Ovary (tissue), 10 donors: ENCODE measurements around the gene DPP9. TPM values are rescaled to one million over a fixed set of nuclear protein-coding genes. Genes with fewer than 3 reads are reported as not detected.

Experiments
- DNase-seq, 5 donors: peaks; one replicate each; pipeline ENCODE4 v3.0.0-alpha.2; 2019 to 2020
- H3K27ac ChIP-seq, 2 donors: fragments of 200-600 bp; one replicate each; pipeline versions ENCODE4 v1.5.1 to v1.8.0; 2019 to 2022
- H3K27me3 ChIP-seq: fragments of 200-600 bp; one replicate; pipeline ENCODE4 v1.8.0; 2022
- H3K36me3 ChIP-seq: fragments of 200-600 bp; sonication (generic); one replicate; pipeline ENCODE4 v1.5.1; 2019
- H3K4me1 ChIP-seq: one replicate; pipeline ENCODE4 v1.8.1; 2013; ENCODE audit warnings: mild to moderate bottlenecking, moderate library complexity; ENCODE audit not compliant: insufficient read depth
- H3K4me3 ChIP-seq: fragments of 200-600 bp; sonication (generic); one replicate; pipeline ENCODE4 v1.5.1; 2017
- H3K9me3 ChIP-seq, 2 donors: fragments of 200-600 bp in 1 of 2; sonication (generic) in 1 of 2; one replicate each; pipeline versions ENCODE4 v1.5.1 to v1.8.1; 2013 to 2019; ENCODE audit warnings: mild to moderate bottlenecking in 1 of 2, moderate library complexity in 1 of 2
- EP300 ChIP-seq: sonication (generic); formaldehyde crosslinking; IDR thresholded peaks from one replicate; pipeline ENCODE4 v1.6.1; 2017; ENCODE audit warnings: antibody characterized with exemption
- POLR2A ChIP-seq: fragments of 450-650 bp; IDR thresholded peaks from one replicate; pipeline ENCODE4 v1.6.1; 2017; ENCODE audit warnings: antibody characterized with exemption, mild to moderate bottlenecking, moderate library complexity
- WGBS, 3 donors: extraction: QIAGEN DNeasy Blood & Tissue Kit in 1 of 3; methylation state at CpG; one replicate each; pipeline versions ENCODE4 v1.1.5 to v1.1.7; 2013 to 2017; 5-methylcytosine and 5-hydroxymethylcytosine counted together
- intact Hi-C, 4 donors: fragments of 100-400 bp; cut with DNase I; formaldehyde crosslinking; loops; one replicate each; pipeline versions ENCODE4 v1.11.0 to v1.15.1; 2022 to 2023
- long read RNA-seq, 3 donors: library from polyadenylated mRNA in 2 of 3; unstranded in 2 of 3; transcript quantifications; one replicate each; pipeline ENCODE4 v2.0.0 and lab custom pipeline, GENCODE V29; 2021 to 2026
- polyA plus RNA-seq, 2 donors: library from polyadenylated mRNA; stranded (reverse); fragments of 200-250 nt in 1 of 2; fragments of 350-450 nt in 1 of 2; fragmentation: Illumina TruSeq in 1 of 2; extraction: RNeasy Lipid Tissue Mini Kit (QIAGEN cat#74804) in 1 of 2; gene quantifications; one replicate each; pipeline ENCODE4 v1.2.3, GENCODE V29; 2013 to 2014
- total RNA-seq, 7 donors: library from RNA; depleted of rRNA in 2 of 7; stranded (reverse); fragments of >200 nt in 2 of 7; fragmentation: NEBNext Ultra II Directional in 3 of 7; extraction: Animal tissue kit (Norgen Biotek cat#: 25700) in 3 of 7; gene quantifications; one replicate each; pipeline versions ENCODE4 v1.1.0 to v1.2.4, GENCODE V29; 2016 to 2023
- TF ChIP-seq, protein P1 (sequence below), 3 donors: fragments of 450-650 bp in 2 of 3; fragments of 200-600 bp in 1 of 3; IDR thresholded peaks; one replicate each; pipeline versions ENCODE4 v1.5.1 to v1.8.0; 2016 to 2022; ENCODE audit warnings: antibody characterized with exemption in 3 of 3, mild to moderate bottlenecking in 1 of 3
- donor health status: DM: no; HTN: no; CAD: no; lungs with moderate emphysema.
- donor health status: DM: no; HTN: no; CAD: no.
- donor health status: Bipolar disorder and iron deficiency.
- donor health status: DM: yes; HTN: yes; CAD: no.
- donor health status: DM: no; HTN: no; CAD: no.
- donor health status: DM: yes; HTN: yes; CAD: no.

Gene DPP9
- 10 to 100 TPM; 26.9 to 69.5 (median 44.3) TPM for total RNA-seq
- polyA plus RNA-seq = 10 to 100 TPM; 14.4 to 29.3 TPM
- long read RNA-seq, donor 1, full-length matches to known transcripts = 23 of 100 reads
- long read RNA-seq, donor 1, partial matches to known transcripts = 48 of 100 reads
- long read RNA-seq, donor 1, other reads (novel, unspliced or antisense) = 29 of 100 reads
- long read RNA-seq, donor 2 = 0 reads
- long read RNA-seq, donor 3, full-length matches to known transcripts = 14 of 75 reads
- long read RNA-seq, donor 3, partial matches to known transcripts = 22 of 75 reads
- long read RNA-seq, donor 3, other reads (novel, unspliced or antisense) = 39 of 75 reads

DNA sequence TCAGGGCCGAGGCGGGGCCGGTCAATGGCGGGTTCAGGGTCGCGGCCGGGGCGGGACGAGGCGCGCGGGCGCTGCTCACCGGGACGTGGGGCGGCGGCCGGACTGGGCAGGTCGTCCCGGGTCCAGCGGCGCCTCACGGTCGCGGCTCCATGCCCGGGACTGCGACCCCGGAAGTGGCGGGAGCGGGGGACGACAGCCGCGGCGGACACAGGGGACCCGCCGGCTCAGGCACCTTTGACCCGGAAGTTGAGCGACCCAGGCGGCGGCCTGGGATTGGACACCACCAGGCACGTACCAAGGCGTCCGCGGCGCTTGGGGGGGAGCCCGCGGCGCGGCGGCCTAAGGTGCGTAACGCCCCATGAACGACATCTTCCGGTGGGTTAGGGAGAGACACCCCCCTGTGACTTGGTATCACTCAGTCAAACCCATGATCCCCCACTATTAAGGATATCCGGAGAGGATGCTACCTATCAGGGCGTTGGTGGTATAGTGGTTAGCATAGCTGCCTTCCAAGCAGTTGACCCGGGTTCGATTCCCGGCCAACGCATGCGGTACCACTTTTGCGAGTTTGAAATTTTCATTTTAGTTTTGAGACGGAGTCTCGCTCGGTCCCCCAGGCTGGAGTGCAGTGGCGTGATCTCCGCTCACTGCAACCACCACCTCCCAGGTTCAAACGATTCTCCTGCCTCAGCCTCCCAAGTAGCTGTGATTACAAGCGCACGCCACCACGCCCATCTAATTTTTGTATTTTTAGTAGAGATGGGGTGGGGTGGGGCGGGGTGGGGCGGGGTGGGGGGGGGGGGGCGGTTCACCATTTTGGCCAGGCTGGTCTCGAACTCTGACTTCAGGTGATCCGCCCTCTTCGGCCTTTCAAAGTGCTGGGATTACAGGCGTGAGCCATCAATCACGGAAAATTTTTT is at the start of gene DPP9:
TSS of gene DPP9 (minus strand) at position 248 of the 920 bp plus-strand sequence. CDS start 3,936 bp downstream, outside the sequence.
- TF ChIP-seq, protein P1, sequence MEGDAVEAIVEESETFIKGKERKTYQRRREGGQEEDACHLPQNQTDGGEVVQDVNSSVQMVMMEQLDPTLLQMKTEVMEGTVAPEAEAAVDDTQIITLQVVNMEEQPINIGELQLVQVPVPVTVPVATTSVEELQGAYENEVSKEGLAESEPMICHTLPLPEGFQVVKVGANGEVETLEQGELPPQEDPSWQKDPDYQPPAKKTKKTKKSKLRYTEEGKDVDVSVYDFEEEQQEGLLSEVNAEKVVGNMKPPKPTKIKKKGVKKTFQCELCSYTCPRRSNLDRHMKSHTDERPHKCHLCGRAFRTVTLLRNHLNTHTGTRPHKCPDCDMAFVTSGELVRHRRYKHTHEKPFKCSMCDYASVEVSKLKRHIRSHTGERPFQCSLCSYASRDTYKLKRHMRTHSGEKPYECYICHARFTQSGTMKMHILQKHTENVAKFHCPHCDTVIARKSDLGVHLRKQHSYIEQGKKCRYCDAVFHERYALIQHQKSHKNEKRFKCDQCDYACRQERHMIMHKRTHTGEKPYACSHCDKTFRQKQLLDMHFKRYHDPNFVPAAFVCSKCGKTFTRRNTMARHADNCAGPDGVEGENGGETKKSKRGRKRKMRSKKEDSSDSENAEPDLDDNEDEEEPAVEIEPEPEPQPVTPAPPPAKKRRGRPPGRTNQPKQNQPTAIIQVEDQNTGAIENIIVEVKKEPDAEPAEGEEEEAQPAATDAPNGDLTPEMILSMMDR (IDR thresholded peaks at IDR 0.05) = peak; percentile 33 to 67 (median 56)
- TF ChIP-seq POLR2A = peak; percentile 50
- TF ChIP-seq EP300 = peak; percentile 62
- no peaks in the 10 kb centered on the region for H3K9me3 ChIP-seq
- no peaks in the 10 kb centered on the region for H3K27me3 ChIP-seq
- intact Hi-C loops = no loop called here
- peak within 1 kb of the TSS; percentile 69 to 90 for H3K27ac ChIP-seq
- no peaks in the 10 kb centered on the region for H3K36me3 ChIP-seq
- DNase-seq = peak; percentile 94 to 96 (median 94)
- WGBS, 3 donors = 0 to 1% (median 0%) methylated on average over 73 to 79 of the region's 79 CpGs
- peak within 1 kb of the TSS; percentile 89 for H3K4me3 ChIP-seq
- peaks cover 7% of the 10 kb centered on the region for H3K4me1 ChIP-seq

DNA sequence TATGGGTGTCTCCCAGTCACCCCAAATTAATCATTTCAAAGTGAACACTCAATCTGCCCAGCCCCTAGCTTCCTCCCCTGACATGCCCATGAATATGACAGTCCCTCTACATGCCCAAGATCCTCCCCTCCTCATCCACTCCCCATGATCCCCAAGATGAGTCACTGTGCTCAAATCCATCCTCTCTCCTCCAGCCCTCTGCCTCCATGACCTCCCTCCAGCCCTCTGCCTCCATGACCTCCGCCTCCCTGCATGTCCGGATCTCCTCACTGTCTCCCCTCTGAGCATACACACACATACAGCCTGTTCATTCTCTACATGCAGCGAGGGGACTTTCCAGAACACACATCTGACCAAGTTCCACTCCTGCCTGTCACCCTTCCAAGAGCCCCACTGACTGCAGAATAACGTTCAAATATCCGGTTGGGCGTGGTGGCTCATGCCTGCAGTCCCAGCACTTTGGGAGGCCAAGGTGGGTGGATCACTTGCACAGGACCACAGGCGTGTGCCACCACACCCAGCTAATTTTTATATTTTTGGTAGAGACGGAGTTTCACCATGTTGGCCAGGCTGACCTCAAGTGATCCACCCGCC is 49.5 kb upstream of the DPP9 start:
- no peaks in the 10 kb centered on the region for H3K9me3 ChIP-seq
- no peaks in the 10 kb centered on the region for H3K4me1 ChIP-seq
- TF ChIP-seq POLR2A (no peak), EP300 (no peak)
- TF ChIP-seq, protein P1 (IDR thresholded peaks at IDR 0.05) = no peak
- 58 to 64% (median 63%) methylated on average over 9 of the region's 9 CpGs for WGBS, 3 donors
- intact Hi-C loops = no loop called here
- no peak overlapping the region for H3K4me3 ChIP-seq
- H3K36me3 ChIP-seq = no peaks in the 10 kb centered on the region
- H3K27me3 ChIP-seq = no peaks in the 10 kb centered on the region
- no peak overlapping the region for H3K27ac ChIP-seq
- DNase-seq = no peak

DNA sequence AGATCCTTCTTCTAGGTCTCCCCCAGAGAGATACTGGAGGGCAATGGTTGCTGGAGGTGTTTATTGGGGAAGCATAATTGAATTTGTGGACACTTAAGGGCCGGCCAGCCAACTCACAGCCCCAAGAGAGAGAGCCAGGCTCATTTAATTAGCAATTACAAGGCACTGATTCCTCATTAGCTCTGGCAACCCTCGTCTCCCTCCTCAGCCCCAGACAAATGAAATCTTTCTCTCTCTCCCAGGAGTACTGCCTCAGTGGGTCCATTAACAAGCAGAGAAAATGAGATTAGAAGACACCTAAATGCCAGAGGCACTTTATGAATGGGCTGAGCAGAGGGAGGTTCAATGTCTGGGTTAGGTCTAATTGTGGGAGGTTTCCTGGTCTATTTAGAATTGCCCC is 48.9 kb upstream of the DPP9 start:
- no peak for DNase-seq
- 29 to 44% (median 40%) methylated on average over 2 of the region's 2 CpGs for whole genome bisulfite sequencing, 3 donors

More for the DNA sequence above, 48.9 kb upstream of the DPP9 start:
- Histone ChIP-seq H3K27me3 (no peaks in the 10 kb centered on the region), H3K27ac (no peak overlapping the region), H3K4me1 (no peaks in the 10 kb centered on the region), H3K9me3 (no peaks in the 10 kb centered on the region), H3K4me3 (no peak overlapping the region), H3K36me3 (no peaks in the 10 kb centered on the region)
- TF ChIP-seq, protein P1 (IDR thresholded peaks at IDR 0.05) = no peak
- TF ChIP-seq POLR2A = no peak
- no peak for TF ChIP-seq EP300
- intact Hi-C loops = no loop called here
